Stimulated activated CD4-positive, alpha-beta T cell treated with anti-CD3 and anti-CD28 coated beads, TNF-alpha, amount 100 ng/mL, for 48 hours (primary cell): ENCODE measurements around the gene CRYBB1.

Experiments used
- DNase-seq, 3 donors: peaks; one replicate each; pipeline ENCODE4 v3.0.0-alpha.2; 2020; ENCODE audit warnings: low read depth in 3 of 3

Gene CRYBB1

DNA sequence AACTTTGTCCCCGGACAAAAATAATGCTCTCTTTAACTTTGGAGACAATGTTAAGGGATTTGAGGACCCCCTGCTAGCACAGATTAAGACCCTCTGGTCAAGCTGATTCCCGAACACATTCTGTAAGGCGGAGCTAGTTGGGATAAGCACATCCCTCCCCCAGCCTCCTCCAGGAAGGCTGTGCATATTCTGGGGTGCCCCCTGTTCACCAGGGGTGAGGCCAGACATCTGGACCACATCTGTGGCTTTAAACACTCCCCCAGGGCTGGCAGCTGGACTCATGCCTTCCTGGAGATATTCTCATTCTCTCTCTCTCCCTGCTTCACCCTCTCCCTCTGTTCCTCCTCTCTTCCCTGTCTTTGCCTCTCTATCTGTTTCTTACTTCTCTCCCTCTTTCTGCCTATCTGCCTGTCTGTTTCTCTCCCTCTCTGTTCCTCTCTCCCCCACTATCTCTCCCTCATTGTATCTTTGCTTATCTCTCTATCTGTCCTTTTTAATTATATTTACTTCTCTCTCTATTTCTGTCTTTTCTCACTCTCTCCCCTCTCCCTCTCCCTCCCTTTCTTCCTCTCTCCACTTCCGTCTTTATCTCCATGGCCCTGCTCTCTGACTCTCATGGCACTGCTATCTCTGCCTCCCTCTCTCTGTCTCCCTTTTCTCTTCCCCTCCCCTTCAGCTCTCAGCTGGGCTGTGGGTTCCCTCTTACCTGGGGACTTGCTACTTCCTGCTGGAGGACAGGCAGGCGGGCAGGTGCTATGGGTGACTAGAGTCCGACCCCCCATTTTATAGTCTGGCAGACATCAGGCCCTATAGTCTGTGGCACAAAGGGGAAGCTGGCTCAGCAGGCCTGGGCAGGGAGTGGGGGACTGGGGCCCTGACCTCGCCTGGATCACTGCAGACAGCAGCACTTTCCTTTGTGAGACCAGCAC is at the start of gene CRYBB1:
Gene CRYBB1, minus strand, starts transcription at position 757 of the 929 bp plus-strand sequence. CDS start 1,708 bp downstream, outside the sequence.
- no peak for DNase-seq

DNA sequence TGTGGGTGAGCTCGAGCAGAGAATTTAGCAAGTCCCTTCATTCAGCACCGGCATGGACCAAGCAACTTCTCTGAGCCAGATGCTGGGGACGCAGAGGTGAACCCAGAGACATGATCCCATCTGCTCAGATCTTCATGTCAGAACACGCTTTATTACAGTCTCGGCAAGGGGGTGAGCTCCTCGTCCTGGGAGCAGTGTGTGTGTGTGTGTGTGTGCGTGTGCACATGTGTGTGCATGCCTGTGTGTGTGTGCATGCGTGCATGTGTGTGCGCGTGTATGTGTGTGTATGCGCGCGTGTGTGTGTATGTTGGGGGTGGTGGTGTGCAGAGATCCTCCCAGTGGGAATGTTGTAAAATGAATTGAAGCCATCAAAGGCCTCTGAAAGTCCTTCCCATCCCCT is 49.3 kb upstream of the CRYBB1 start:
- no peak for DNase-seq

DNA sequence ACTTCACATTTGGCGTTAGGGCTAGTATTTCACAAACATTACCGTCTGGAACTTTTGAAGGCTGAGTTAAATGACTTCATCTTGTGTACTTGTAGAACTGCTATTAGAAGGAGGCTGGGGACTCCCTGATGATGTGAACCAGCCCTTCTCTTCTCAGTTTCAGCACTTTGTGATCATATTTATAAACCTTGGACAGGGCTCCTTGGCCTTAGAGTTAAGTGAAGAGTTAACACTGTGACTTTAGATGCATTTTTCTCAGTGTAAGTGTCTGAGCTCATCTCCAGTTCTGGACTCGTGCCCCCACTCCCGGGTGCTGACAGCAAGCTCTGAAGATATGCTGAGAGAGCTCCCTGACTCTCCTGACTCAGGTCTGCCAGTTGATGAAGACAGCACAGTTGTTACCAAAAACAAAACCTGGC is 48.0 kb upstream of the CRYBB1 start:
- DNase-seq = no peak

DNA sequence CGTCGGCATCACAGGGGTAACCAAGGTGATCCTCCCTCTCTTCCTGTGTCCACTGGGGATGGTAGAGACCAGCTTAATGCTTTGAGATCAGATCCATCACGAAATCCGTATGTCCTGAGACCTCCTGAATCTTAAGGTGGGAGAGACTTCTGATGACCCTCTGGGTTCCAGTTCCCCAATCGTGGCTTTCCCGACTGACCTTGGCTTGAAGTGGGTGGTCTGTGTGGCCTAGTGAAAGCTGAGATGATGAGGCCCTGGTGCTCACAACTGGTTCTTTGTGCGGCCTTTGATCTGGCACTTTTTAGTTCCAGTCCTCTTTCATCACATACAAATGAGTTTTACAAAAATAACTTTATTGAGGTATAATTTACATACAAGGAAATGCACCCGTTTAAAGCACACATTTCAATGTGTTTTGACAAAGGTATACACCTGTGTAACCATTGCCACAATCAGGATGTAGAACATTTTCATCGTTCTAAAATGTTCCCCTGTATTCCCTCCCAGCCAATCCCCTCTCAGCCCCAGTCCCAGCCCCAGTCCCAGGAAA is 45.6 kb upstream of the CRYBB1 start:
- no peak for DNase-seq

DNA sequence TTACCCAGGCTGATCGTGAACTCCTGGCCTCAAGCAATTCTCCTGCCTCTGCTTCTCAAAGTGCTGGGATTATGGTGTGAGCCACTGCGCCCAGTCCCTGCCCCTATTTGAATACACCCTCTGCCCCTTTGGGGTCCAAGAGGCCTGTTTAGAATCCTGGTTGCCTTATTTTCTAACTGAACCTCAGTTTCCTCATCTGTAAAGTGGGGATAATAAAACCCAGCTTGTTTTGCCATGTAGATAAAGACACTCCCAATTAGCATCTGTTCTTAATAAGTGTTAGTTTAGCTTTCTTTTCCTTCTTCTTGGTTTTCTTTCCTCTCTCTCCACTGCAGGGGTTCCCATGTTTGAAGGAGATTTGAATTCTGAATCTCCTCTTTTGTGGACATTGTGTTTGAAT is 44.3 kb upstream of the CRYBB1 start:
- no peak for DNase-seq

DNA sequence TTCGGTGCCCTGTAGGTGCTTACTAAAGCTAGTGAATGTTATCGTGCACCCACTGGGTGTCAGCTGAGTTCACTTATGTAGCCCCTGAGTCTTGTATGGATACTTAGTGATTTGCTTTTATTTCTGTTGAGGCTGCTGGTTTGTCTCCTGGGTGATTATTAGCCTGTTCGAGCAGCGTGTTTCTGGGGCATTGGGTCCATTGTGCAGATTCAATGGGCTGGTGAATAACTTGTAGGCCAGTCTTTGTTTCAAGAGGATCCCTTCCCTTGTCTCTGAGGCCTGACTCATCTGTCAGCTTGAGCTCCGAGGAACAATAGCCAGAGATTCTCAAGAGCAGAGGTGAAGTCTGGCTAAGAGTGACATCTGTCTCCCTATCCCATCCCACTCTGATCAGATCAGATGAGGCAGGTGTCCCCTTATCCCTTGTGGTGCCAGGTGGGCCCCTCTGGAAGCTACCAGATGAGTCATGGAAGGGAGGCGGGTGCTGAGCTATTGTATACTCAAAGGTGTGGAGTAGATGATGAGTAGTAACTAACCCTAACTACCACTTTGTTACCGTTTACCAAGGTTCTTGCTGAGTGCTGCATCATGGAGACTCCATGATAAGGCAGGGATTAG is 43.2 kb upstream of the CRYBB1 start:
- DNase-seq = no peak

DNA sequence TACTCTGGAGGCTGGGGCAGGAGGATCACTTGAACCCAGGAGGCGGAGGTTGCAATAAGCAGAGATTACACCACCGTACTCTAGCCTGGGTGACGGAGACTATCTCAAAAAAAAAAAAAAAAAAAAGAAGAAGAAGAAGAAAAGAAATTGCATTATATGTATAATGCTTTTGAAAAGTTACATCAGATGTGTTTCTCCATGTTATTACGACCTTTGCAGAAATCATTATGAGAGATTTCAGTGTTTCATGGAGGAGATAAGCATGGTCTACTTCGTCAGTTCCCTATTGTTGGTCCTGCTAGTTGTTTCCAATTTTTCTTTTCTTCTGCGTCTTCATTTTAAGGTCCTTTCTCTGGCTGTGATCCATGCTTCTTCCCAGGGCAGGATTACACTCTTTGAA is 42.5 kb upstream of the CRYBB1 start:
- no peak for DNase-seq

DNA sequence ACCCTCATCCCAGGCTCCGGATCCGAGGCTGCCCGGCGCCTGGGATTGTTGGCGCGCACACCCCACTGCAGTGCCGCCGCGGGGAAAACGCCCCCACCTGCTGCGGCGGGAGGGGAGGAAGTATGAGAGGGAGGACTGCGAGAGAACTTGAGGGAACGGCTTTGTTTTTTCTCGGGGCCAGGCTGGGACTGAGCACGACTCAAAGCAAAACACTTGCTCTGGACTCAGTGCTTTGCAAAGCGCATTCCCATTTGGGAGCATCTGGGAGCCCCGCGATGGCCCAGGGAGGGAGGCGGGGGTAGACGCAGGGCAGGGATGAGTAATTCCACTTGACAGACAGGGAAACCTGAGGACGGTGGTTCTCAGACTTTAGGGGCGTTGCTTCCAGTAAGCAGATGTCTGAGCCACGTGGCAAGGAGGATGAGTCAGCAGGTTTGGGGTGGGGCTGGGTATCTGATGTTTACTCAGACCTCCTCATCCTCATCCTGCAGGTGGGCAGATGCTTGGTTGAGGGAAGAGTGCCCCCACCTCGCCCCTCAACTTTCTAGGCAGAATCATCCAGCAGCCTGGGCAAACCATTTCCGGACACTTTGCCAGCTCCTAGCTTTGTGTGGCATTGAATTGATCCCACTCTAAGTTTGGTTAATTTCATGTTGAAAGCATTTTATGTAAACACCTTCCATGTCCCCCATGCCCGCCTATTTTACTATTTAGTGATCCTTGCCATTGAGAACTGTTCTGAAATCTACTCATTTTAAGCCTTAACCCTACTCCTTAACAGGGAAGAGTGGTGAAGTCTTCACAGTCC is 41.0 kb upstream of the CRYBB1 start:
- peak; percentile 62 to 82 (median 73) for DNase-seq

DNA sequence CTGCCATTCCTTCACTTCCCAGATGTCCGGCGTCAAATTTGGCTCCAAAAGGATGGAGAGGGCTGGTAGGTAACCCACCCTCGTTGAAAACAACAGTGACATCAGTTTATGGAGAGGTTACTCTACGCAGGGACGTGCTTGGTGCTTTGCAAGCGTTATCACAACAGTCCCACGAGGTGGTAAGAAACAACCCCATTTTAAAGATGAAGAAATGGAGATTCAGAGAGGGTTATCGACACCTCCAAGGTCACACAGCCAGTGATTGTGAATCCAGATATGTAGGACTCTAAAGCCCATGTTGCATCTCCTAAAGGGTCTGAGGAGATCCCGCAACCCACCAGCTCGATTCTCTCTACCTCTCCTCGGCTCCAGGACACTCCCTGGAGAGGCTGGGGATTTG is 40.3 kb upstream of the CRYBB1 start:
- no peak for DNase-seq

DNA sequence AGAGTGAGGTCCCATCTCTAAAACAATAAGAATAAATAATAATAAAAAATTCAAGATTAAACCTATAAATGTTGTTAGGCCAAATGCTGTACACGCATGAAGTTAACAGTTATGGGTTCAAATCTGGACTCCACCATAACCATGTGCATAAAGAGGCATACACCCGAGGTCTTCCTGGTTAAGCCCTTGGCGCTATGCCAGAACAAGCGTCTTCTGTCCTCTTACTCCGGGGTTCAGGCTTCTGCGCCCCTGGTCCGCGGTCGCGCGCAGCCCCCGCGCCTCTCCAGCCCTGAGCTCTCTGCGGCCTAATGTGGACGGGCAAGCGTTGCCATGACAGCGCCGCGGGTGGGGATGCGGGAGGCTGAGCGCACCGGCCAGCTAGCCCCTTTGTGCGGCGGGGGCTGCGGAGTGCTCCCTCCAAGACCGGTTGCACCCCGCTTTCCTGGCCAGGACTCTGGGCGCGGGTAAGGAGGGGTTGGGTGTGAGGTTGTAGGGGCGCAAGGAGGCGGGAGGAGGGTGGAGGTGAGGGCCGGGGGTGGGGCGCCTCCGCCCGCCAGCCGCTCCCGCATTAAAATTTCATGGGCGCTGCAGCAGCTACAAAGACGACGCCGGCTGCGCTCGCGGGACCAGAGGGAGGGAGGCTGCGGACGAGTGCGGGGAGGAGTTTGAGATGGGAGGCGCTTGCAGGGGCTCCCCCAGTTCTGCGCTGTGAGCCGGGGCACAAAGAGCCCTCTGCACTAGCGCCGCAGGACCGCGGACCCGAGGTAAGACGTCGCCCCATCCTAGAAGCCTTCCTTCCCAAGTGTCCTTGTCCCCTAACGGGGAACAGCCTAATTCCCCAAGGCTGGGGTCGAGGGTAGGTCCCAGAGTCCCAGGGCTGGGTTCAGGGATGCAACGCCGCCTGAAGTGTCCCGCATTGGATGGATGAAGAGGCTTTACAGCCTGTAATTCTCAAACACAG is 39.3 kb upstream of the CRYBB1 start, which contains the start of gene MIAT:
Gene MIAT, plus strand, starts transcription at position 698 of the 961 bp plus-strand sequence.
- DNase-seq = peak in 1 of 3 donors; percentile 51

DNA sequence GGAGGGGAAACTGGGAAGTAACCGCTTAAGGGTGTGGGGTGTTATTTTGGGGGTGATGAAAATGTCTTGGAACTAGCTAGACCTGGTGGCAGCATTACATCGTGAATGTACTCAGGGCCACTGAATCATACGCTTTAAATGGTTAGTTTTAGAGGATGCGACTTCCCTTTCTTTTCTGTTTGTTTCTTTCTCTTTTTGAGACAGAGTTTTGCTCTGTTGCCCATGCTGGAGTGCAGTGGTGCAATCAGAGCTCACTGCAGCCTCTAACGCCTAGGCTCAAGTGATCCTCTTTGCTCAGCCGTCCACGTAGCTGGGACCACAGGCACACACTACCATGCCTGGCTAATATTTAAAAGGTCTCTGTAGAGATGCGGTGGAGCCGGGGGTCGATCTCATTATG is 34.0 kb upstream of the CRYBB1 start:
- no peak for DNase-seq

DNA sequence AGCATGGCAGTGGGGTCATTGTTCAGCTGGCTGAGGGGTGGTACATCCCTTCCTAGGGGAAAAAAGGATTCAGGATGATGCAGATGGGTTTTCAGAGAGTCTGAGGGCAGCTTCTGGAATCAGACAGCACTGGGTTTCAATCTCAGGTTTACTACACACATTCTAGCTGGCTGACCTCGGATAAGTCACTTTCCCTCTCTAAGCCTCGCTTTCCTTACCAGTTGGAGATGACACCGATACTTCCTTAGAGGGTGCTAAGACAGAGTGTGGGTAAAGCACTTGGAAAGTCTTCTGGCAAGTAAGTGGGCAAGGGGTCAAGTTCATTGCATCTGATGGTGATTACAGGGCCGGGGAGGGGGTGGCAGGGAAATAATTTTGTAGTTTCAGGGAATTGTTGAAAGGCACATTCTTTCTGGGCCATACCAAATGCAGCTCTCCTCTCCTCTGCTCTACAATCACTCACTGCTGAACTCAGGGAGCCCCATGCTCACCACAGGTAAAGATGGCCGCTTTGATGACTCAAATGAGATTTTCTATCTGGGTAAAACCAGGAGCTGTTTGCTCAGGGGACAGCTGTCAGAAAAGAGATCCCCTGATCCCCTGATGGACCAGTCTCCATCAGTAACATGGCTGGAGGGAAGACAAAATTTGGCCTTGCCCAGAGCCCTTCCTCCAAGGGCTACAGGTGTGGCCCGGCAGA is 33.0 kb upstream of the CRYBB1 start:
- DNase-seq = no peak

DNA sequence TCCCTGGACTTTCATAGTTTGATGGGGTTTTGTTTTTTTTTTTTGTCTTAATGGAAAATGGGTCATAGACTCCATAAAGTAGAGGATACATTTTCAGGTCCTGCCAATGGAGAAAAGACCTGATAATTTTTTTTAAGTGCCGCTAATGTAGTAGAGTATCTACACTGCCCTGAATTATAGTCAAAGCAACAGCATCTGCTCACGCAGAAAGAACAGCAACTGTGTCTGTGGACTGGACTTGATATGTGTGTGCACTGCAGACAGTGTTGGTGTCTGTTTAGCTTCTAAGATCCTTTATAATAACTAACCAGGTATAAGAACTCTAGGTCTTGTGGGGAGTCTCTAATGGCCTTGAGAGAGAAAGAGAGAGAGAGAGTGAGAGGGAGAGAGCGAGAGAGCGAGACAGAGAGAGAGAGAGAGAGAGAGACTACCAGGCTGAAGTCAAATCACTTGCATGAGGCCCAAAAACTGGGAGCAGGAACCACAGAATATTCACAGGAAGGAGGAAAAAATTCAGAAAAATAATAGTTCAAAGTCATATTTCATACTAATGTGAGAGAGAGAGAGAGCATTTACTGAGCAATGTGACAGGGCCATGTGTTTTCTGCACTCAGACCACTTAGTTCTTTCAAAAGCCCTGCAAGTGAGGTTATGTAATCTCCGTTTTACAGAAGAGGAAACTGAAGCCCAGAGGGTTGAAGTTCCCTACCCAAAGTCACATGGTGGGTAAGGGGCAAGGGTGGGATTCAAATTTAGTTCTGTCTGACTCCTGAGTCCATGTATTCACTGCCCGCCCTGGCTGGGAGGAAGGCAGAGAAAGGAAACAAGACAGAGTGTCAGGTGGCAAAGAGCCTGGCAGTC is 30.9 kb upstream of the CRYBB1 start:
- no peak for DNase-seq

DNA sequence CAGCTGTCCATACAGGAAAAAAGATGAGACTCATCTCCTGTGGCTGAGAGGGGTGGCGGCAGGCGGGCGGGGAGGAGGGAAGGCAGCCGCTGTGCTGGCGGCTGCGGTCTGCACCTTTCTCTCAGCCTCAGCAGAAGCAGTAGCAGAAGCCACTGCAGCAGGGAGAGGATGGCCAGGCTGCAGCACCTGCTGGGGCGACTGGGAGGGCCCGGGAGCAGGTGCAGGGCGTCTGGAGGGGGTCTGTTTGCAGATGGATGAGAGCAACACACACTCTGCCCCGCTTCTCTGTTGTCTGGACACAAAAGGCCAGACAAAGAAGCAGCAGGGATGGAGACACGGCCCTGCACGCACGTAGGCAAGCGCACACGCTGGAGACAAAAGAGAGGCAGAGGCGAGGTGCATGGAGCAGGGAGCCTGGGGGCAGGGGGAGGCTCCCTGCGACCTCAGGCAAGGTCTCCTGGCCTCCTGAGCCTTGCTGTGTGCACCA is 30.2 kb upstream of the CRYBB1 start:
- no peak for DNase-seq

DNA sequence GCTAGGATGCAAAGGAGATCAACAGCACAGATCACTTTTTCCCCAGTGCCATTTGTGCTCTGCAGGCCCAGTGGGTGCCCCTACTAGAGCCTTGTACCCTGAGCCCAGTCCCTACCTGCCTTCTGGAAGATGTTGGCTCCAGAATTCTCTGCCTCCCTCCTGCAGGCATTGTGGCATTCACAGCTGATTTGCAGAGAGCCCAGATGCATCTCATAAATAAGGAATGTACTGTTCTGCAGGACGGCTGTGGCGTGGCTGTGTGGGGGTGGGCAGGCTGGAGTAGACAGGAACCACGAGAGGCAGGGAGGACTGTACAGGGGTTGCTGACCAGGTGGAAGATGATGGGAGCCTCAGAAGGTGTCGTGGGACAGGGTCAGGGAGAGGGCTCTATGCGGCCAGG is 28.3 kb upstream of the CRYBB1 start:
- no peak for DNase-seq

DNA sequence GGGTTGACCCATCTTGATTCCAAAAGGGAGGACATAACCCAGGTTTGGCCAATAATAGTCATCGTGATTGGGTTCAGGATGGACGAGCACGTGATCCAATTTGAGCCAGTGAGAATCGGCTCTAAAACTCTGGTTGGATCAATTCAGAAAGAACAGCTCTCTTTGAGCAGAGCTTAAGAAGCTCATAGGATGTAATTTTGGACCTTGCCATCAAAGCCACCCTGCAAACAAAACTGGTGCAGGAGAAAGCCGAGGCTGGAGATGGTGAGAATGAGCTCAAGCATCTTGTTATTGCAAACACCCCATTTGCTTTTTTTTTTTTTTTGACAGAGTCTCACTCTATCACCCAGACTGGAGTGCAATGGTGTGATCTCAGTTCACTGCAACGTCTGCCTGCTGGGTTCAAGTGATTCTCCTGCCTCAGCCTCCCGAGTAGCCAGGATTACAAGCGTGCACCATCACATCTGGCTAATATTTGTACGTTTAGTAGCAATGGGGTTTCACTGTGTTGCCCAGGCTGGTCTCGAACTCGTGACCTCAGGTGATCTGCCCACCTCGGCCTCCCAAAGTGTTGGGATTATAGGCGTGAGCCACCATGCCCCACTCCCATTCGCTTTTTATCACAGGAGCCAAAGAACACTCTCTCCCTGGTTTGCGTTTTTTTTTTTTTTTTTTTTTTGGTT is 25.7 kb upstream of the CRYBB1 start:
- DNase-seq = no peak

DNA sequence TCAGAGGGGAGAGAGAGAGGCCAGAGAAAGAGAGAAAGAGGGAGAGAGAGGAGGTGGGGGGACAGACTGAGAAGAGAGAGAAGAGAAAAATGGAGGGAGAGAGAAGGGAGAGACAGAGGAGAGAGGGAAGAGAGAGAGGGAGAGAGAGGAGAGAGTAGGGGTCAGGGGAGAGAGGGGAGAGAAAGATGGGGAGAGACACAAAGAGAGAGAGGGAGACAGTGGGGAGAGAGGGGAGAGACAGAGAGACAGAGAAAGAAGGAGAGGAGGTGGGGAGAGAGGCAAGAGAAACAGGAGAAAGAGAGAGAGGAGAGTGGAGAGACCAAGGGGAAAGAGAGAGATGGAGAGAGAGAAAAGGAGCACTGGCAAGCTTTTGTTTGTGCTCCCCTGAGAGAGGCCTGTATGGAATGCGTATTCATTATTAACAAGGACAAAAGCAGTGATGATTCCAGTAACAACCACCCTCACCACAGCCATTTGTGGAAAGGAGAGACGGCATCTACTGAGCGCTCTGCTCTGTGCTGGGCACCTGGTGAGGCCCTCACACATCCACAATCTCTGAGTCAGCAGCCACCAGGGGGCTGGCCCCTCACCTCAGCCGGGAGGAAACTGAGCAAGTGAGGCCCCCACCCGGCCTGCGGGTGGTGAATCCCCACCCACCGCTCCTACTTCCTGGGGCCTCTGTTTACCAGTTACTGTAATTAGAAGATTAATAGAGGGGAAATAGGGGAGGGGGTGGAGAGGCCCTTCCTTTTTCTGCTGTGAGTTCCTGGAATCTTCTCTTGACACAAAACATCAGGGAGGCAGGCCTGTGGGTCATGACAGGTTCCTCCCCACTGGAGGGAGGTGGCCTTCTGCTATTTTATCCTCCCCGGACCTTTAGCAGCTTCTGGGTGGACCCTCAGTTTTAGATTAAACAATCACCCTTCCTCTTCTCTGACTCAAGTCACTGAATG is 24.9 kb upstream of the CRYBB1 start:
- DNase-seq = peak; percentile 66 to 77 (median 74)
